GM03348 (cell line): ENCODE data around the gene TMEM14A.
"Not testable (repeated sequence)": the region's sequence is repeated elsewhere in the genome, so short reads cannot be mapped to it uniquely, and the experiment has no call there.

Experiments
- DNase-seq: peaks from one replicate; pipeline ENCODE4 v3.0.0; 2012; ENCODE audit warnings: low spot score

The TMEM14A gene

GRCh38 chr6:52697903-52698302, 27.0 kb downstream of the TMEM14A start:
- DNase-seq, result no peak

GRCh38 chr6:52704060-52704459, 33.1 kb downstream of the TMEM14A start:
- DNase-seq, result no peak

GRCh38 chr6:52704781-52705502, 34.0 kb downstream of the TMEM14A start:
- not testable (repeated sequence) for DNase-seq

GRCh38 chr6:52706001-52706400, 35.1 kb downstream of the TMEM14A start:
- no peak for DNase-seq

- no peak for DNase-seq
Observed at GRCh38 chr6:52707963-52708680, 37.2 kb downstream of the TMEM14A start.

- DNase-seq, result no peak
Observed at GRCh38 chr6:52712136-52712535, 41.2 kb downstream of the TMEM14A start.

- DNase-seq, result not testable (repeated sequence)
Observed at GRCh38 chr6:52714761-52715160, 43.8 kb downstream of the TMEM14A start.

GRCh38 chr6:52718550-52718949, 47.6 kb downstream of the TMEM14A start:
- DNase-seq, result peak; percentile 27

GRCh38 chr6:52720321-52720720, 49.4 kb downstream of the TMEM14A start:
- no peak for DNase-seq

- DNase-seq, result peak; percentile 63
Observed at GRCh38 chr6:52724042-52724405, 53.1 kb downstream of the TMEM14A start.

GRCh38 chr6:52724406-52725121, 53.7 kb downstream of the TMEM14A start:
- DNase-seq, result peak; percentile 81

- peak; percentile 11 for DNase-seq
Observed at GRCh38 chr6:52725143-52725534, 54.2 kb downstream of the TMEM14A start.

- peak; percentile 23 for DNase-seq
Observed at GRCh38 chr6:52725535-52726192, 54.8 kb downstream of the TMEM14A start.

GRCh38 chr6:52726193-52726542, 55.3 kb downstream of the TMEM14A start:
- DNase-seq, result no peak

- DNase-seq, result no peak
Observed at GRCh38 chr6:52726741-52727535, 56.0 kb downstream of the TMEM14A start.

- no peak for DNase-seq
Observed at GRCh38 chr6:52727908-52728307, 57.0 kb downstream of the TMEM14A start.

- no peak for DNase-seq
Observed at GRCh38 chr6:52728394-52728793, 57.5 kb downstream of the TMEM14A start.

- no peak for DNase-seq
Observed at GRCh38 chr6:52729576-52729975, 58.7 kb downstream of the TMEM14A start.

GRCh38 chr6:52731719-52732118, 60.8 kb downstream of the TMEM14A start:
- no peak for DNase-seq

GRCh38 chr6:52733172-52733571, 62.3 kb downstream of the TMEM14A start:
- DNase-seq, result no peak

- DNase-seq, result no peak
Observed at GRCh38 chr6:52734072-52734471, 63.2 kb downstream of the TMEM14A start.

- DNase-seq, result no peak
Observed at GRCh38 chr6:52735071-52735470, 64.2 kb downstream of the TMEM14A start.
